Right lobe of liver (tissue), 4 donors: ENCODE measurements around the gene KAZN.

Experiments used
- CTCF ChIP-seq, 4 donors: fragments of 200-600 bp in 3 of 4; fragments of 450-650 bp in 1 of 4; IDR thresholded peaks; one replicate each; pipeline versions ENCODE4 v1.5.1 to v1.8.0; 2016 to 2022; ENCODE audit warnings: antibody characterized with exemption in 4 of 4, mild to moderate bottlenecking in 2 of 4
- POLR2A ChIP-seq: fragments of 450-650 bp; IDR thresholded peaks from one replicate; pipeline ENCODE4 v1.6.1; 2017; ENCODE audit warnings: antibody characterized with exemption, mild to moderate bottlenecking
- donor health status: DM: no; HTN: no; CAD: no.
- donor health status: DM: no; HTN: no; CAD: no.
- donor health status: DM: no; HTN: yes; CAD: no.

GRCh38 chr1:14940285-14940870 is 341.9 kb downstream of the KAZN start:
- TF ChIP-seq CTCF (IDR thresholded peaks at IDR 0.05) (no peak), POLR2A (no peak)
